IMR-90 (cell line): Measurements from ENCODE around the gene SLC12A8. TPM values are rescaled to one million over a fixed set of nuclear protein-coding genes. Genes with fewer than 3 reads are reported as not detected.

Experiments used
- ATAC-seq: fragments of 200-7000 bp; cut with Tn5 transposase; 2 replicates; pipeline ENCODE4 v1.9.1; 2020; ENCODE audit warnings: low read depth, mild to moderate bottlenecking, moderate library complexity
- BruUV-seq: library from RNA; stranded (reverse); fragments of 400-500 nt; replicated peaks from 2 replicates; lab custom pipeline; 2021; lab: Mats Ljungman, UMichigan
- CTCF ChIA-PET: fragments of 300-600 bp; formaldehyde crosslinking; extraction: SDS; loops from one replicate; lab custom pipeline; 2021; ENCODE audit warnings: antibody characterized with exemption; lab: Yijun Ruan, JAX
- POLR2A ChIA-PET: fragments of 300-600 bp; sonication (Branson Sonifier 250); formaldehyde crosslinking; loops from one replicate; lab custom pipeline; 2022; ENCODE audit warnings: antibody characterized with exemption; ENCODE audit not compliant: unreplicated experiment; lab: Charles Lee
- DNase-seq: peaks from one replicate; pipeline ENCODE4 v3.0.0; 2013
- H2AFZ ChIP-seq: replicated peaks from 2 replicates; pipeline ENCODE3; 2013; ENCODE audit warnings: low read length, mild to moderate bottlenecking; ENCODE audit not compliant: poor library complexity
- H2AK5ac ChIP-seq: 2 replicates; pipeline ENCODE4 v1.6.1; 2013; ENCODE audit warnings: low read depth, low read length, inconsistent platforms
- H2AK9ac ChIP-seq: replicated peaks from 2 replicates; pipeline ENCODE3; 2013; ENCODE audit warnings: mild to moderate bottlenecking, low read depth, low read length, moderate library complexity; ENCODE audit not compliant: poor library complexity
- H2BK120ac ChIP-seq: 2 replicates; pipeline ENCODE4 v1.6.1; 2013; ENCODE audit warnings: low read depth, low read length, inconsistent platforms
- H2BK15ac ChIP-seq: 3 replicates; pipeline ENCODE4 v1.6.1; 2013; ENCODE audit warnings: low read depth, low read length, inconsistent platforms
- H2BK20ac ChIP-seq: 2 replicates; pipeline ENCODE4 v1.6.1; 2013; ENCODE audit warnings: low read depth, mild to moderate bottlenecking, inconsistent platforms, low read length, moderate library complexity
- H2BK5ac ChIP-seq: 2 replicates; pipeline ENCODE4 v1.6.1; 2013; ENCODE audit warnings: mild to moderate bottlenecking, low read depth, low read length, inconsistent platforms; ENCODE audit not compliant: poor library complexity, severe bottlenecking
- H3K14ac ChIP-seq: replicated peaks from 2 replicates; pipeline ENCODE4 v1.6.1; 2013; ENCODE audit warnings: low read depth, low read length, inconsistent platforms
- H3K18ac ChIP-seq: 2 replicates; pipeline ENCODE4 v1.6.1; 2013; ENCODE audit warnings: low read depth, low read length, control low read depth
- H3K23ac ChIP-seq: 2 replicates; pipeline ENCODE4 v1.6.1; 2013; ENCODE audit warnings: low read depth, low read length, inconsistent platforms
- H3K27ac ChIP-seq: 2 replicates; pipeline ENCODE4 v1.5.1; 2013; ENCODE audit warnings: mild to moderate bottlenecking, control low read depth, low read length; ENCODE audit not compliant: insufficient read depth
- H3K27me3 ChIP-seq: 2 replicates; pipeline ENCODE4 v1.6.1; 2013; ENCODE audit warnings: low read length; ENCODE audit not compliant: control insufficient read depth, insufficient read depth
- H3K36me3 ChIP-seq: 2 replicates; pipeline ENCODE4 v1.6.1; 2013; ENCODE audit warnings: low read length, mixed read lengths; ENCODE audit not compliant: control insufficient read depth, insufficient read depth
- H3K4ac ChIP-seq: 2 replicates; pipeline ENCODE4 v1.6.1; 2013; ENCODE audit warnings: low read depth, low read length, inconsistent platforms
- H3K4me1 ChIP-seq: 2 replicates; pipeline ENCODE4 v1.6.1; 2013; ENCODE audit warnings: low read length, mixed read lengths; ENCODE audit not compliant: control insufficient read depth, insufficient read depth
- H3K4me2 ChIP-seq: 2 replicates; pipeline ENCODE4 v1.6.1; 2013; ENCODE audit warnings: low read depth, mild to moderate bottlenecking, control low read depth, low read length, moderate library complexity
- H3K4me3 ChIP-seq: 2 replicates; pipeline ENCODE4 v1.5.1; 2013; ENCODE audit warnings: low read depth, mild to moderate bottlenecking, control low read depth, low read length, moderate library complexity; ENCODE audit not compliant: insufficient read depth
- H3K56ac ChIP-seq: 2 replicates; pipeline ENCODE4 v1.6.1; 2013; ENCODE audit warnings: low read length, inconsistent platforms; ENCODE audit not compliant: insufficient read depth; ENCODE audit errors: extremely low read depth
- H3K79me1 ChIP-seq, 2 experiments: 2 replicates each; pipeline ENCODE4 v1.6.1; 2013; ENCODE audit warnings: low read length in 2 of 2, inconsistent platforms in 1 of 2, low read depth in 1 of 2
- H3K9ac ChIP-seq: 2 replicates; pipeline ENCODE4 v1.6.1; 2013; ENCODE audit warnings: low read depth, low read length, control low read depth
- H3K9me1 ChIP-seq: 2 replicates; pipeline ENCODE4 v1.6.1; 2013; ENCODE audit warnings: low read length, inconsistent platforms; ENCODE audit not compliant: insufficient read depth
- H3K9me3 ChIP-seq: 2 replicates; pipeline ENCODE4 v1.6.1; 2013; ENCODE audit warnings: low read length; ENCODE audit not compliant: control insufficient read depth, insufficient read depth
- H4K20me1 ChIP-seq: 2 replicates; pipeline ENCODE4 v1.6.1; 2013; ENCODE audit warnings: low read length, inconsistent platforms; ENCODE audit not compliant: insufficient read depth
- H4K5ac ChIP-seq: 2 replicates; pipeline ENCODE4 v1.6.1; 2013; ENCODE audit warnings: mild to moderate bottlenecking, low read depth, low read length, control low read depth
- H4K8ac ChIP-seq, 2 experiments: 2 replicates each; pipeline ENCODE4 v1.6.1; 2013; ENCODE audit warnings: low read depth in 2 of 2, low read length in 2 of 2, control low read depth in 1 of 2, inconsistent platforms in 1 of 2
- H4K91ac ChIP-seq: 2 replicates; pipeline ENCODE4 v1.6.1; 2013; ENCODE audit warnings: low read depth, low read length, inconsistent platforms; ENCODE audit not compliant: insufficient read depth
- MAZ ChIP-seq: IDR thresholded peaks from 2 replicates; pipeline ENCODE4 v1.6.1; 2012; ENCODE audit warnings: low read depth, mild to moderate bottlenecking, low read length, improper control_type of control experiment, moderate library complexity, borderline replicate concordance
- NFE2L2 ChIP-seq: fragments of 150-350 bp; IDR thresholded peaks from 2 replicates; pipeline ENCODE4 v1.6.1; 2016; ENCODE audit warnings: low read depth, mild to moderate bottlenecking, low read length
- RAD21 ChIP-seq: IDR thresholded peaks from 2 replicates; pipeline ENCODE4 v1.6.1; 2012; ENCODE audit warnings: low read length, improper control_type of control experiment
- RFX5 ChIP-seq: IDR thresholded peaks from 2 replicates; pipeline ENCODE4 v1.8.0; 2012; ENCODE audit warnings: low read depth, mild to moderate bottlenecking, low read length, moderate library complexity
- WGBS, 2 experiments: methylation state at CpG; one replicate each; pipeline versions ENCODE4 v1.1.5 to v1.1.7; 2013; ENCODE audit warnings: missing lambda C conversion rate in 2 of 2; ENCODE audit not compliant: insufficient read length in 1 of 2; ENCODE audit errors: extremely low coverage in 2 of 2; 5-methylcytosine and 5-hydroxymethylcytosine counted together
- dilution Hi-C: fragments of 300-500 bp; cut with HindIII; formaldehyde crosslinking; loops from one replicate; pipeline ENCODE4 v1.14.3; 2018; ENCODE audit warnings: low sequenced_read_pairs; ENCODE audit not compliant: unreplicated experiment
- in situ Hi-C: fragments of 300-500 bp; cut with MboI; formaldehyde crosslinking; loops from 3 replicates; pipeline ENCODE4 v1.14.3; 2019; ENCODE audit warnings: low sequenced_read_pairs, inconsistent platforms, mixed read lengths
- intact Hi-C: fragments of 100-400 bp; cut with micrococcal nuclease; formaldehyde crosslinking; loops from 2 replicates; pipeline ENCODE4 v1.10.0; 2022
- polyA plus RNA-seq, 3 experiments: library from polyadenylated mRNA; depleted of rRNA; stranded (reverse); fragments of >200 nt; gene quantifications; 2 replicates each; pipeline ENCODE4 v1.2.3, GENCODE V29; 2012; ENCODE audit warnings: low replicate concordance in 1 of 3
- total RNA-seq: library from RNA; depleted of rRNA; stranded (reverse); fragments of >200 nt; gene quantifications from 2 replicates; pipeline ENCODE4 v1.2.3, GENCODE V29; 2012
- TF ChIP-seq, protein P1 (sequence below): conservative IDR thresholded peaks from 2 replicates; pipeline ENCODE4 v1.5.1; 2012; ENCODE audit warnings: mild to moderate bottlenecking, low read depth, low read length, improper control_type of control experiment

SLC12A8 gene
- total and polyA plus RNA-seq, 2 of the 4 experiments (the other 2 are of a cell fraction), result 2.2 to 4.3 TPM

DNA sequence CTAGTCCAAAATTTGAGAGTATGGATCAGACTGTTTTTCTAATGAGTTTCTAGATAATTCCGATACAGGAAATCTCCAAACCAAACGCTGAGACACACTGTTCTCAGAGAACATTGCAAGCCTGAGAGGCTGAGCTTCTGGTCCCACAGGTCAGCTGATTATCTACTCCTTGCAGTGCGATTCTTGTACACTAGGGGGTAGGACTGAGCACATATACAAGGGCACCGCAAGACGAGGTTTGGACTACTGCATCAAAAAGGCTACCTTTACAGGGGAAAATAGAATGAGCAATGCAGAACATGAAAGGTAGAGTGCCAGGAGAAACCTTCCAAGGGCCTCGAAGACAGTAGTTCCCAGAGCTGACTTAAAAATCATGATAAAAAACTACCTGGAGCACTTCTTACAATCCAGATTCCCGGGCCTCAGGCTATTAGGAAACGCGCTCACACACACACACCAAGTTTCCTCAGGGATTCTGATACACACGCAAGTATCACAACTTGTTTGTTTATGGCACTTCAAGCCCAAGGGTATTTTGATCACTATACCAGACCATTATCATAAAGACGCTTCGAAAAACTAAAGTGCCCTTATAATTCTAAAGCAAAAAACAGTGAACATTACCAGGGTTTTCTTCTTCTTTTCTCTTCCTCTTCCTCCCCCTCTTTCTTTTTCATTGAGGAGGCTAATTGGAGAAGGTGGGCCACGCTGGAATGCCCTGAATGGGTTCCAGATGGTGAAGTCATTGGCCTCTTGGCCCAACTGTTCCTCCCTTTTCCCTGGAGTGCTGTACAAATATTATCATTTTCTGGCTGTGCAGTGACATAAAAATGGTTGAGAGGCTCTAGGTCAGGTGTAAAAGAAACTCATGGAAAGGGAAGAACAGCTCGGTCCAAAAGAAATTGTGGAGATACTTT is 61.8 kb downstream of the SLC12A8 start:
- Histone ChIP-seq H4K5ac (no peak overlapping the region), H3K36me3 (no peaks in the 10 kb centered on the region), H3K4me2 (no peak overlapping the region), H3K4me3 (no peak overlapping the region), H2BK120ac (no peak overlapping the region), H2BK20ac (no peak overlapping the region), H3K4ac (no peak overlapping the region), H4K20me1 (no peaks in the 10 kb centered on the region), H4K91ac (no peak overlapping the region), H3K79me1 (no peaks in the 10 kb centered on the region), H2BK5ac (no peak overlapping the region), H3K56ac (no peak overlapping the region), H2BK15ac (no peak overlapping the region), H2AFZ (no peak overlapping the region), H3K9me3 (no peaks in the 10 kb centered on the region), H2AK9ac (no peak overlapping the region), H3K18ac (no peak overlapping the region), H3K27me3 (no peaks in the 10 kb centered on the region), H4K8ac (no peak overlapping the region), H3K23ac (no peak overlapping the region), H3K9me1 (peaks cover 14% of the 10 kb centered on the region), H3K27ac (no peak overlapping the region), H3K14ac (peak overlapping the region; percentile 9; the same call in 1 of the 2 replicates), H3K9ac (no peak overlapping the region), H2AK5ac (peak overlapping the region; percentile 51; the same call in 1 of the 2 replicates), H3K4me1 (peaks cover 9% of the 10 kb centered on the region)
- peak; percentile 27 for DNase-seq
- dilution Hi-C loops, result no loop called here
- in situ Hi-C loops, result no loop called here
- TF ChIP-seq NFE2L2 (no peak), RAD21 (peak; percentile 40; the same call in 1 of the 2 replicates), RFX5 (no peak), MAZ (no peak)
- TF ChIP-seq, protein P1, sequence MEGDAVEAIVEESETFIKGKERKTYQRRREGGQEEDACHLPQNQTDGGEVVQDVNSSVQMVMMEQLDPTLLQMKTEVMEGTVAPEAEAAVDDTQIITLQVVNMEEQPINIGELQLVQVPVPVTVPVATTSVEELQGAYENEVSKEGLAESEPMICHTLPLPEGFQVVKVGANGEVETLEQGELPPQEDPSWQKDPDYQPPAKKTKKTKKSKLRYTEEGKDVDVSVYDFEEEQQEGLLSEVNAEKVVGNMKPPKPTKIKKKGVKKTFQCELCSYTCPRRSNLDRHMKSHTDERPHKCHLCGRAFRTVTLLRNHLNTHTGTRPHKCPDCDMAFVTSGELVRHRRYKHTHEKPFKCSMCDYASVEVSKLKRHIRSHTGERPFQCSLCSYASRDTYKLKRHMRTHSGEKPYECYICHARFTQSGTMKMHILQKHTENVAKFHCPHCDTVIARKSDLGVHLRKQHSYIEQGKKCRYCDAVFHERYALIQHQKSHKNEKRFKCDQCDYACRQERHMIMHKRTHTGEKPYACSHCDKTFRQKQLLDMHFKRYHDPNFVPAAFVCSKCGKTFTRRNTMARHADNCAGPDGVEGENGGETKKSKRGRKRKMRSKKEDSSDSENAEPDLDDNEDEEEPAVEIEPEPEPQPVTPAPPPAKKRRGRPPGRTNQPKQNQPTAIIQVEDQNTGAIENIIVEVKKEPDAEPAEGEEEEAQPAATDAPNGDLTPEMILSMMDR, result peak; percentile 35; the same call in 1 of the 2 replicates
- 92% methylated on average over 4 of the region's 14 CpGs; no CpG with 5 or more reads in 1 of the 2 experiments for WGBS, 2 experiments
- intact Hi-C loops, result no loop called here
- ChIA-PET CTCF (interaction anchor here (0.6 kb wide), 2 partner anchors 90 to 300 kb away, joined by 3 to 4 read pairs; no protein-coding TSS in a partner anchor), POLR2A (no interaction called here)
- BruUV-seq, result no TSS peak
- no peak for ATAC-seq
